GM19467 (cell line): ENCODE measurements around the gene IGSF6.

ENCODE experiments used
- ATAC-seq: cut with Tn5 transposase; IDR thresholded peaks from one replicate; pipeline ENCODE4 v1.9.1; 2021; ENCODE audit warnings: mild to moderate bottlenecking, moderate library complexity; ENCODE audit not compliant: unreplicated experiment

IGSF6 gene

DNA sequence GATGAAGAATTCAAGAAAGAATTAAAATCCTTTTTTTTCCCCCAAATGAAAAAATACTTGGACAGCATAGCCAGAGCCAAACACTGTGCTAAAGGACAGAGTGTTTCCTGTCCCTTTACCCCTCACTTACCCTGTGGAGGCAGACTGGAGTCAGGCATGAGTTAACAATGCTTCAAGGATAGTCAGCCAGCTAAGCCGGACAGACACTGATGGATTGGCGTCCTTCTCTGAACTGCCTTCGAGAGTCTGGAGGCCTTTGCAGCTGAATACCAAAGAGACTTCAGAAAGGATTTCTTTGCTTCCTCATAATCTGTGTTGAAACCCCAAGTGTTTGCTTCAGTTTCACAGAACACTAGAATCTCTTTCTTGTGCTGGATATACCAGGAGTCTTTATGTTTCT lies 48.5 kb downstream of the IGSF6 start:
- no peak for ATAC-seq

- no peak for ATAC-seq
Observed at GRCh38 chr16:21602785-21603184, 49.6 kb downstream of the IGSF6 start.

DNA sequence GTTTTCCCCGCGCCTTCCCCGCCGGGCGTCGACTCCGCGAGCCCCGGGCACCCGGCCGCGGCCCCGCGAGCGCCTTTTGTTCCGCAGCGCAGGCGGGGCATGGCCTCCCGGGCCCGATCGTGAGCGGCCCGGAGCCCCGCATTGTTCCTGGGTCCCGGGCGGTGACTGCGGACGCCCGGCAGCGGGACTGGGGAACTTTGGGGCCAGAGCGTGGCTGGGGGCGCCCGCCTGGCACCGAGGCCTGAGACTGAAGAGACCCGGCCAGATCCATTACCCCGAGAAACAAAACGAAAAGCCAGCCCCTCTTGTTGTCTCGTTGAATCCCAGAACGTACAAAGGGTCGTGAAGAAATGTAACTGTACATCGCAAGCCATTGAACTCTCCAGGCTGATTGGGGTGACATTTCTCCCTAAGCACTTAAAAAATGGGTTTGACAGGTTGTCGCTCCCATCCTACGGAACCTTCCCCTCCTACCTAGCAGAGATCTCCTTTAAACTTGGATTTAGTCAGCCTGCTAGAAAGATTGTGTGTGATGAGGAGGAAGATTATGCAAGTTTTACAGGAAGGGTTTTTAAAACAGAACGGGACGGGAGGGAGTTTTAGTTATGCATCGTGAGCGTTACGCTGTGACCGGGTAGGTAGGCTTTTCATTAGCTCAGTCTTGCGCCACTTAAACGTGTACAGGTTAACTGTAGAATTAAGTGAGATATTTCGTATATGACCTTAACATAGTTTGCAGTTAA lies 52.2 kb downstream of the IGSF6 start:
- no peak for ATAC-seq

- ATAC-seq: peak; percentile 88
Observed at GRCh38 chr16:21599122-21600030, 53.0 kb downstream of the IGSF6 start, which contains the start of gene METTL9. Gene METTL9 (plus strand): TSS chr16:21599577. CDS start chr16:21599734, 157 bp downstream.

- no peak for ATAC-seq
Observed at GRCh38 chr16:21598701-21599121, 53.7 kb downstream of the IGSF6 start.

GRCh38 chr16:21598206-21598605 lies 54.2 kb downstream of the IGSF6 start:
- ATAC-seq: no peak

- no peak for ATAC-seq
Observed at GRCh38 chr16:21597561-21598030, 54.8 kb downstream of the IGSF6 start.

- no peak for ATAC-seq
Observed at GRCh38 chr16:21593530-21594289, 58.7 kb downstream of the IGSF6 start.

GRCh38 chr16:21592191-21592590 lies 60.2 kb downstream of the IGSF6 start:
- no peak for ATAC-seq

DNA sequence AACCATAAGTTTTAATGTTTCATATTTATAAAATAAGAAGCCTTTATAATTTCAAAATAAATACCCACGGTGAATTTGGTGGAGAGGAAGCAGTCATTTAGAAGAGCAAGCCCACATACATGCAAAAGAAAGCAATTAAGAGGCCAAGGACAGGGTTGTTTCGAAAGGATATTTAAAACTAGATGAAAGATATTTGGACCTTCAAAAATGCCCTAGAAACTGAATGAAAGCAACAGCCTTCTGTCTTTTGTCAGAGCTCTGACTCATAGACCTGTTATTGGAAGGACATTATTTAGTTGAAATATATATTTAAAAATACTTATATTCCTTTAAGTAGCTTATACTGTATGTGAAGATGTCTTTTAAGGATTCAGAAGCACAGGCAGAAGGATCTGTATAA lies 61.6 kb downstream of the IGSF6 start:
- no peak for ATAC-seq

GRCh38 chr16:21590287-21590686 lies 62.1 kb downstream of the IGSF6 start:
- no peak for ATAC-seq

DNA sequence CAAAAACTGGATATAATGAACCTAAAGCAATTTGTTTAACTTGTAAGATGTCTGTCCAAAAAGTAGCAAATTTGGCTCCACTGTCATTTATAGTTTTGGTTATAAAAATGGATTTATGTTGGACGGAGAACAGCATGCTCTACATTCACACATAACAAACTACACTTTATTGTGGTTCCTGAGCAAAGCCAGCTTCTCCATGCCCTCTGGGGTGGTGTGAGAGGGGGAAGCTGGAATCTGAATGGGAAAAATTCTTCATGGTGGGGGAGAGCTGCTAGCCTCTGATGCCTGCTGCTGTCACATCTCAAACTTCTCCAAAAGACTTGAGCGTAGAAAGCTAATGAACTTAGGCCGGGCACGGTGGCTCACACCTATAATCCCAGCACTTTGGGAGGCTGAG lies 62.9 kb downstream of the IGSF6 start:
- no peak for ATAC-seq
